Thoracic aorta (tissue), 2 donors: ENCODE data around the gene P2RX3. TPM values are rescaled to one million over a fixed set of nuclear protein-coding genes. Genes with fewer than 3 reads are reported as not detected.
"Not testable (repeated sequence)": the region's sequence is repeated elsewhere in the genome, so short reads cannot be mapped to it uniquely, and the experiment has no call there.

ENCODE experiments used
- ATAC-seq: fragments of 150-250 bp; one replicate; pipeline ENCODE4 v1.8.0; 2017; ENCODE audit warnings: low read depth; ENCODE audit not compliant: insufficient number of reproducible peaks, low FRiP score
- DNase-seq: peaks from one replicate; pipeline ENCODE4 v3.0.0-alpha.2; 2020; ENCODE audit warnings: low spot score
- H3K27ac ChIP-seq, 2 donors: fragments of 200-600 bp; sonication (generic); 1 replicate in 1 of 2; 2 replicates in 1 of 2; pipeline ENCODE4 v1.5.1; 2016; ENCODE audit warnings: mild to moderate bottlenecking in 2 of 2, moderate library complexity in 2 of 2
- H3K27me3 ChIP-seq: fragments of 200-600 bp; sonication (generic); replicated peaks from 2 replicates; pipeline ENCODE4 v1.6.0; 2016; ENCODE audit warnings: mild to moderate bottlenecking; ENCODE audit not compliant: insufficient read depth
- H3K36me3 ChIP-seq: fragments of 200-600 bp; sonication (generic); one replicate; pipeline ENCODE4 v1.5.1; 2016
- H3K4me1 ChIP-seq, 2 donors: fragments of 200-600 bp; sonication (generic); 1 replicate in 1 of 2; 2 replicates in 1 of 2; pipeline versions ENCODE4 v1.5.1 to v1.6.0; 2016; ENCODE audit warnings: low read depth in 2 of 2, mild to moderate bottlenecking in 1 of 2; ENCODE audit not compliant: control insufficient read depth in 1 of 2
- H3K4me3 ChIP-seq: fragments of 200-600 bp; sonication (generic); 2 replicates; pipeline ENCODE4 v1.5.1; 2016; ENCODE audit warnings: mild to moderate bottlenecking
- H3K9me3 ChIP-seq: fragments of 200-600 bp; sonication (generic); 2 replicates; pipeline ENCODE4 v1.5.1; 2016
- total RNA-seq, 2 donors: library from RNA; depleted of rRNA; stranded (reverse); fragments of >200 nt; gene quantifications; one replicate each; pipeline versions ENCODE4 v1.1.0 to v1.2.3, GENCODE V29; 2016
- TF ChIP-seq, protein P1 (sequence below): fragments of 200-600 bp; sonication (generic); IDR thresholded peaks from one replicate; pipeline ENCODE4 v1.5.1; 2019; ENCODE audit warnings: antibody characterized with exemption

P2RX3 gene
- total RNA-seq: not detected

DNA sequence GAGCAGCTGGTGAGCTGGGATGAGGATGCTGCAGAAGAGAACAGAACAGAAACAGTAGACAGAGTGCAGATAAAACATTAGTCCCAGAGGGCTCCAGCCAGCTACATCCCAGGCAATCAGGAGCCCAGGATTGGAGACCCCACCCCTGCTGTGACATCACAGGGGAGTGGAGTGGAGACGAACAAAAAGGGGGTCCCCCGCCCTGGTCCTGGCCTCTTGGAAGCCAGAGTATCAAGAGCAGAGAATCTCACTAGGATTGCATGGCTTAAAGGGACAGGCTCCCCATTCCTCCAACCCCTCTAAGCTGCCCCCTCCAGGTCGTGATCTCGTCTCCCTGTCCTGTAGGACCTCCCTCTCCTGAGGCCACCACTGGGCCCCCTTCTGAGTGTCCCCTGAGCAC is at the start of gene P2RX3:
TSS of gene P2RX3 (plus strand) at position 211 of the 400 bp plus-strand sequence. CDS start 199 bp downstream, outside the sequence.
- ATAC-seq (no peak), DNase-seq (no peak)
- Histone ChIP-seq H3K4me1 (peaks cover 12 to 19% of the 10 kb centered on the region in 2 donors), H3K27ac (no peak within 1 kb of the TSS), H3K4me3 (no peak within 1 kb of the TSS), H3K36me3 (no peaks in the 10 kb centered on the region), H3K9me3 (no peaks in the 10 kb centered on the region), H3K27me3 (no peaks in the 10 kb centered on the region)
- TF ChIP-seq, protein P1, sequence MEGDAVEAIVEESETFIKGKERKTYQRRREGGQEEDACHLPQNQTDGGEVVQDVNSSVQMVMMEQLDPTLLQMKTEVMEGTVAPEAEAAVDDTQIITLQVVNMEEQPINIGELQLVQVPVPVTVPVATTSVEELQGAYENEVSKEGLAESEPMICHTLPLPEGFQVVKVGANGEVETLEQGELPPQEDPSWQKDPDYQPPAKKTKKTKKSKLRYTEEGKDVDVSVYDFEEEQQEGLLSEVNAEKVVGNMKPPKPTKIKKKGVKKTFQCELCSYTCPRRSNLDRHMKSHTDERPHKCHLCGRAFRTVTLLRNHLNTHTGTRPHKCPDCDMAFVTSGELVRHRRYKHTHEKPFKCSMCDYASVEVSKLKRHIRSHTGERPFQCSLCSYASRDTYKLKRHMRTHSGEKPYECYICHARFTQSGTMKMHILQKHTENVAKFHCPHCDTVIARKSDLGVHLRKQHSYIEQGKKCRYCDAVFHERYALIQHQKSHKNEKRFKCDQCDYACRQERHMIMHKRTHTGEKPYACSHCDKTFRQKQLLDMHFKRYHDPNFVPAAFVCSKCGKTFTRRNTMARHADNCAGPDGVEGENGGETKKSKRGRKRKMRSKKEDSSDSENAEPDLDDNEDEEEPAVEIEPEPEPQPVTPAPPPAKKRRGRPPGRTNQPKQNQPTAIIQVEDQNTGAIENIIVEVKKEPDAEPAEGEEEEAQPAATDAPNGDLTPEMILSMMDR: no peak

DNA sequence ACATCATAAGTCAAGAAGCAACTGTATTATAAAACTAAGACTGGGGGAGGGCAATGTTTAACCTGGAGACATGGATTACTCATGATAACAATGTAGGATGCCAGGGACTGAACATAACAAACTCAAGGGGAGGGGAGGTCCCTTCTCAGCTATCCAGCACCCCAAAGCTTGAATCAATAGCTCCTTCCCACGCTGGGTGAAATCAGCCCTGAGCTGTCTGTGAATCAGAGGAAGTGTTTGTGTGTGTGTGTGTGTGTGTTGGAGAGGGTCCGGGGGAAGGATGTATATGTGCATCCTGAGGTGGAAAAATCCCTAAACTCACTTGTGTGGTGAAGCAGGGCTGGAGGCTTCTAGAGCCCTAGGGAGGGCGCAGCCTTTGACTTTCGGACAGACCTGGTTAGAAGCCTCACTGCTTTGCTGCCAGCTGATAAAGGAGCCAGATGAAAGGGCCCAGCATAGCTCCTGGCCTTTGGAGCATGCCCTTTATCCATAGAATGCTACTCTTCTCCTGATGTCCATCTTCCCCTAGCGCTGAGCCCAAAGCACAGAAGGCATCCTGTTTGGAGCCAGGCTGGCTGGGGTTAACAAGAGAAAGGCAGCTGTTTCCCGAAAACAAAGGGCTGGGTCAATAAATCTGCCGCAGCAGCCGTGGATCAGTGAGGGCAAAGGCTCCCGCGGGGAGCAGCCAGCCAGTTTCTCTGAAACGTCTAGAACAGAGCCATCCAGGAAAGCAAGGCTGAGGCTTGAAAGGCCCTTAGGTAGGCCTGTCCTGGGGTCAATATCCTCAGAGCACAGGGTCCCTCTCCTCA is 49.2 kb upstream of the P2RX3 start:
- Histone ChIP-seq H3K4me3 (no peak overlapping the region), H3K27me3 (no peaks in the 10 kb centered on the region), H3K36me3 (no peaks in the 10 kb centered on the region), H3K4me1 (peaks cover 0 to under 1% of the 10 kb centered on the region in 2 donors), H3K9me3 (no peaks in the 10 kb centered on the region), H3K27ac (no peak overlapping the region)
- ATAC-seq: no peak
- TF ChIP-seq, protein P1: no peak
- DNase-seq: no peak

DNA sequence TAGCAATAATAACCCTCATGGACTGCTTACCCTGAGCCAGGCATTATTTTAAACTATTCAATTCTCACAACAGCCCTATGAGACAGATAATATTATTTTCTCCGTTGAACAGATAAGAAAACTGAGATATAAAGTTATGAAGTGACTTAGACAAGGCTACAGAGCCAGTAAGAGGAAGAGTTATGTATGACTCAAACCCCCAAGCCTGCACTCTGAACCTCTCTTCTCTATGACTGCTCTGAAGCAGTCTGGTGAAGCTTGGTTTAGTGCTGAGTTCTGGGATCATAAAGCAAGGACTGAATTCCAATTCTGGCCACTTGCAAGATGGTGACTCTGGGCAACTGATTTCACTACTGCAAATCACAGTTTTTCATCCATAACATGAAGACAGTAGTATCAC is 47.9 kb upstream of the P2RX3 start:
- ATAC-seq (no peak), DNase-seq (no peak)
- H3K4me1 ChIP-seq: peaks cover 0 to 14% of the 10 kb centered on the region in 2 donors

DNA sequence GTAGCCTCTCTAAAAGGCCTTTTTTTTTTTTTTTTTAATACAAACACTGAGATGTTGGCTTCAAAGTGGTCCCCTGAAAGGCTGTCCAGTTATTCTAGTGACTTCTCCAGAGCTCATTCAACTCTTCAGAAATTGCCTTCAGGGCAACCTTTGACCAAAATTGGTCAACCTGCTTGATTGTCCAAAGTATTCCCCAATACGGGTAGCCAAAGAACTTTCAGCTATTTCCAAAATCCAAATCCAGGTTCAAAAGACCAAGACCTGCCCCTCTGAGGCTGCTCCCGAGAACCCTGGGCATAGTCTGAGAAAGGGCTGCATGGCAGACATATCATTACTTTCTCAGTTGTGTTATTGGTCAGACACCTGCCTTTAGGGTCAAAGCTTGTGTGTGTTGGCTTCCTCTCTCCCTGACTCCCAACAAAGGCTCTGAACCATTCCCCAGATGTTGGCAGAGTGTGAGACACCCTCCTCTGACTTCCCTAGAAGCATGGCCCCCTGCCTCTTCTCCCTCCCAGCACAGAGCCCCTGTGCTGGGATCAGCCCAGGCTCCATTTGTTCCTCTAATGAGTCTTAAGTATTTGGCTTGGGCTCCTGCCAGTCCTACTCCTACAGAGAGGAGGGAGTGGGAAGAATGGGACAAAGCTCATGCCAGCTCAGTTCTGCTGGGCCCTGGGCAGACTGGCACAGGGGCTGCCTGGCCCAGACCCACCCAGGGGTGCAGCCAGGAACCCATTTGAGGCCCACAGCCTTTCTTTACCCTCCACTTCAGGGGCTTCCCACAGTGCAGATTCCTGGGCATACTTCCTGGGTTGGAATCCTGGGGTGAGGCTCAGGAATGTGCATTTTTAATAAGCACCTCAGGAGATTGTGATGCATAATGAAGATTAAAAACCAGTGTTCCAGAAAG is 43.7 kb upstream of the P2RX3 start:
- TF ChIP-seq, protein P1: no peak
- peaks cover 0 to 17% of the 10 kb centered on the region in 2 donors for H3K4me1 ChIP-seq
- H3K36me3 ChIP-seq: peaks cover 14% of the 10 kb centered on the region
- peaks cover 5% of the 10 kb centered on the region for H3K9me3 ChIP-seq
- DNase-seq: no peak
- no peak for ATAC-seq
- H3K27me3 ChIP-seq: no peaks in the 10 kb centered on the region
- H3K4me3 ChIP-seq: no peak overlapping the region
- no peak overlapping the region for H3K27ac ChIP-seq

More for the DNA sequence above, 47.9 kb upstream of the P2RX3 start:
- Histone ChIP-seq H3K9me3 (no peaks in the 10 kb centered on the region), H3K36me3 (no peaks in the 10 kb centered on the region), H3K27ac (no peak overlapping the region), H3K4me3 (no peak overlapping the region), H3K27me3 (no peaks in the 10 kb centered on the region)
- TF ChIP-seq, protein P1: no peak

DNA sequence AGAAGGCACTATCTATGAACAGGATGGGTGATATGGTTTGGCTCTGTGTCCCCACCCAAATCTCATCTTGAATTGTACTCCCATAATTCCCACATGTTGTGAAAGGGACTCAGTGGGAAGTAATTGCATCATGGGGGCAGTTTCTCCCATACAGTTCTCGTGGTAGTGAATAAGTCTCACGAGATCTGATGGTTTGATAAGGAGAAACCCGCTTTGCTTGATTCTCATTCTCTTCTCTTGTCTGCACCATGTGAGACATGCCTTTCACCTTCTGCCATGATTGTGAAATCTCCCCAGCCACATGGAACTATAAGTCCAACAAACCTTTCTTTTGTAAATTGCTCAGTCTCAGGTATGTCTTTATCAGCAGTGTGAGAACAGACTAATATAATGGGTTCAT is 41.9 kb upstream of the P2RX3 start:
- H3K4me1 ChIP-seq: peaks cover 0 to 17% of the 10 kb centered on the region in 2 donors
- H3K4me3 ChIP-seq, H3K27me3 ChIP-seq, H3K27ac ChIP-seq, DNase-seq, ATAC-seq: not testable (repeated sequence)
- H3K9me3 ChIP-seq: peaks cover 10% of the 10 kb centered on the region
- H3K36me3 ChIP-seq: peaks cover 31% of the 10 kb centered on the region
